Measurements from ENCODE around the gene FAAP100.
"Not testable (repeated sequence)": the region's sequence is repeated elsewhere in the genome, so short reads cannot be mapped to it uniquely, and the experiment has no call there.

The FAAP100 gene

DNA sequence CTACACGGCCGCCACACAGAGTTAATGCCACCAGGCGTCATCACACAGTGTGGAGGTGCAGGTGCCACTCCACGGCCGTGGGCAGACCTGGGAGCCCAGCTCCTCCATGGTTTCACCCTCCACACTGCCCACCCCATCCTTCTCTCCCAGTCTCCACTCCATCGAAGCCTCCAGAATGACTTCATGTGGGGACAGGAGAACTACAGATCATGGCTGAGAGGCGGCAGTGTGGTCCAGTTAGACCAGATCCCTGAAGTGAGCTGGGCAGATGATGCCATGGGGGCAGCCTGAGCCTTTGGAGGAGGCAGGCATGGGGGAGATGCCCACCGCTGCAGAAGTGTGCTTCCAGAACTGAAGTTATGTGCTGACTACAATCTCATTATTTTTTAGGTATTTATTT, 38.0 kb upstream of the FAAP100 start:
- no peak for TF ChIP-seq POLR2A (IDR thresholded peaks at IDR 0.05; ENCODE audit: extremely low read depth, insufficient read length)
- TF ChIP-seq, protein P1, sequence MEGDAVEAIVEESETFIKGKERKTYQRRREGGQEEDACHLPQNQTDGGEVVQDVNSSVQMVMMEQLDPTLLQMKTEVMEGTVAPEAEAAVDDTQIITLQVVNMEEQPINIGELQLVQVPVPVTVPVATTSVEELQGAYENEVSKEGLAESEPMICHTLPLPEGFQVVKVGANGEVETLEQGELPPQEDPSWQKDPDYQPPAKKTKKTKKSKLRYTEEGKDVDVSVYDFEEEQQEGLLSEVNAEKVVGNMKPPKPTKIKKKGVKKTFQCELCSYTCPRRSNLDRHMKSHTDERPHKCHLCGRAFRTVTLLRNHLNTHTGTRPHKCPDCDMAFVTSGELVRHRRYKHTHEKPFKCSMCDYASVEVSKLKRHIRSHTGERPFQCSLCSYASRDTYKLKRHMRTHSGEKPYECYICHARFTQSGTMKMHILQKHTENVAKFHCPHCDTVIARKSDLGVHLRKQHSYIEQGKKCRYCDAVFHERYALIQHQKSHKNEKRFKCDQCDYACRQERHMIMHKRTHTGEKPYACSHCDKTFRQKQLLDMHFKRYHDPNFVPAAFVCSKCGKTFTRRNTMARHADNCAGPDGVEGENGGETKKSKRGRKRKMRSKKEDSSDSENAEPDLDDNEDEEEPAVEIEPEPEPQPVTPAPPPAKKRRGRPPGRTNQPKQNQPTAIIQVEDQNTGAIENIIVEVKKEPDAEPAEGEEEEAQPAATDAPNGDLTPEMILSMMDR (IDR thresholded peaks at IDR 0.05; ENCODE audit: low read depth, low read length), result no peak
- no peak overlapping the region for H3K4me3 ChIP-seq (ENCODE audit: low read depth, low read length)
- no peak for DNase-seq (ENCODE audit: low read depth)

GRCh38 chr17:81589612-81590011, 37.5 kb upstream of the FAAP100 start:
- H3K4me3 ChIP-seq (ENCODE audit: low read depth, low read length), result no peak overlapping the region
- TF ChIP-seq POLR2A (IDR thresholded peaks at IDR 0.05; ENCODE audit: extremely low read depth, insufficient read length) (no peak), MYC (IDR thresholded peaks at IDR 0.05; ENCODE audit: low read depth, low read length) (no peak), MAX (IDR thresholded peaks at IDR 0.05; ENCODE audit: low read depth, low read length) (no peak)
- TF ChIP-seq, protein P1 (IDR thresholded peaks at IDR 0.05; ENCODE audit: low read depth, low read length), result no peak
- no peak for DNase-seq (ENCODE audit: low read depth)

DNA sequence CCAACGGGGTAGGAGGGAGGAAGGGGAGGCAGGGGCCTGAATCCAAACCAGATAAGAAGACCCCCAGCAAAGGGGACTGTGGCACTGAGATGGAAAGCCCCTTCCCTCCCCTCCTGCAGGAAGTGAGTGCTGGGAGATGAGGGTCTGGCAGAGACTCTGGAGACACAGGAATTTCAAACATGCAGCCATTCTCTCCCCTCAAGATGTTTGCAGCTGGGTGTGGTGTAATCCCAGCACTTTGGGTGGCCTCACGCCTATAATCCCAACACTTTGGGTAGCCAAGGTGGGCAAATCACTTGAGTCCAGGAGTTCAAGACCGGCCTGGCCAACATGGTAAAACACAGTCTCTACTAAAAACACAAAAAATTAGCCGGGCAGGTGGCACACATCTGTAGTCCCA, 33.9 kb upstream of the FAAP100 start:
- DNase-seq (ENCODE audit: low read depth), result no peak
- no peak overlapping the region for H3K4me3 ChIP-seq (ENCODE audit: low read depth, low read length)
- TF ChIP-seq POLR2A (IDR thresholded peaks at IDR 0.05; ENCODE audit: extremely low read depth, insufficient read length) (no peak), MYC (IDR thresholded peaks at IDR 0.05; ENCODE audit: low read depth, low read length) (no peak), MAX (IDR thresholded peaks at IDR 0.05; ENCODE audit: low read depth, low read length) (no peak)
- TF ChIP-seq, protein P1 (IDR thresholded peaks at IDR 0.05; ENCODE audit: low read depth, low read length), result no peak

- not testable (repeated sequence) for H3K4me3 ChIP-seq (ENCODE audit: low read depth, low read length)
Observed at GRCh38 chr17:81584771-81585170, 32.6 kb upstream of the FAAP100 start.

GRCh38 chr17:81583589-81584342, 31.6 kb upstream of the FAAP100 start:
- TF ChIP-seq, protein P1 (IDR thresholded peaks at IDR 0.05; ENCODE audit: low read depth, low read length), result no peak
- TF ChIP-seq POLR2A (IDR thresholded peaks at IDR 0.05; ENCODE audit: extremely low read depth, insufficient read length) (no peak), MAX (IDR thresholded peaks at IDR 0.05; ENCODE audit: low read depth, low read length) (no peak), MYC (IDR thresholded peaks at IDR 0.05; ENCODE audit: low read depth, low read length) (no peak)
- H3K4me3 ChIP-seq (ENCODE audit: low read depth, low read length), result no peak overlapping the region
- no peak for DNase-seq (ENCODE audit: low read depth)

More at GRCh38 chr17:81584771-81585170, 32.6 kb upstream of the FAAP100 start:
- not testable (repeated sequence) for DNase-seq (ENCODE audit: low read depth)

GRCh38 chr17:81582749-81583148, 30.6 kb upstream of the FAAP100 start:
- no peak for DNase-seq (ENCODE audit: low read depth)
- H3K4me3 ChIP-seq (ENCODE audit: low read depth, low read length), result no peak overlapping the region
- TF ChIP-seq MYC (IDR thresholded peaks at IDR 0.05; ENCODE audit: low read depth, low read length), result no peak
- no peak for TF ChIP-seq MAX (IDR thresholded peaks at IDR 0.05; ENCODE audit: low read depth, low read length)
- TF ChIP-seq, protein P1 (IDR thresholded peaks at IDR 0.05; ENCODE audit: low read depth, low read length), result no peak
- no peak for TF ChIP-seq POLR2A (IDR thresholded peaks at IDR 0.05; ENCODE audit: extremely low read depth, insufficient read length)

Data from NB4 (cell line).